ENCODE data around the gene DELE1.

DNA sequence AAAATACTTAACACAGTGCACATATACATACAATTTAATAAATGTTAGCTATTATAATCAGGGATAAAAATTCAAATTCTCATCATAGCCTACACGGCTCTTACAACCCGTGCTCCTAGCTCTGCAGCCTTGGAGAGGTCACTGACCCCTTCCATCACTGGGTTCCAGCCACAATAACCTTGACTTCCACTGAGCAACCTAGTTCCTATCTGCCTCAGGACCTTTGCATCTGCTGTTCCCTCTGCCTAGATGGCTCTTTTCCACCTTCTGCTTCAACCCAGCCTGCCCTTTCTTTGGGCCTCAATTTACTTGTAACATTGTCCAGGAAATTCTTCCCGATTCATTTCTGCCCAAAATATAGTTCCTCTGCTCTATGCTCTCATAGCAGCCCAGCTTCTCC, 8.9 kb upstream of the DELE1 start:
- no peak for TF ChIP-seq CTCF (conservative IDR thresholded peaks at IDR 0.05; ENCODE audit: low read depth, low read length)
- no peak for TF ChIP-seq EZH2 (IDR thresholded peaks at IDR 0.05; ENCODE audit: borderline replicate concordance, low read depth, low read length, poor library complexity, severe bottlenecking)
